SU-DHL-6 (cell line): ENCODE data around the gene PAX5.

Experiments used
- H2AFZ ChIP-seq: fragments of 200-600 bp; sonication (generic); 2 replicates; pipeline ENCODE4 v1.6.1; 2014; ENCODE audit warnings: low read depth, mild to moderate bottlenecking, moderate library complexity, mixed read lengths, antibody characterized with exemption, low read length; ENCODE audit not compliant: severe bottlenecking
- H3F3A ChIP-seq: fragments of 200-600 bp; shearing (Covaris generic); 2 replicates; pipeline ENCODE4 v1.6.0; 2016; ENCODE audit warnings: antibody characterized with exemption, mild to moderate bottlenecking; ENCODE audit not compliant: insufficient read depth
- H3K27ac ChIP-seq: fragments of 200-600 bp; sonication (generic); 2 replicates; pipeline ENCODE4 v1.5.1; 2016; ENCODE audit warnings: low read depth, mild to moderate bottlenecking, low read length, moderate library complexity, mixed read lengths
- H3K27me3 ChIP-seq: fragments of 200-600 bp; sonication (generic), shearing (Covaris generic); 2 replicates; pipeline ENCODE4 v1.6.0; 2014; ENCODE audit warnings: mild to moderate bottlenecking, low read length
- H3K36me3 ChIP-seq: fragments of 200-600 bp; sonication (generic); 2 replicates; pipeline ENCODE4 v1.6.1; 2014; ENCODE audit warnings: mild to moderate bottlenecking, low read length, mixed read lengths
- H3K4me2 ChIP-seq: fragments of 300-600, 200-600 bp; shearing (Covaris generic), sonication (generic); 2 replicates; pipeline ENCODE4 v1.6.0; 2014; ENCODE audit warnings: low read length, low read depth, mild to moderate bottlenecking; ENCODE audit not compliant: poor library complexity, severe bottlenecking
- H3K4me3 ChIP-seq: fragments of 200-600 bp; sonication (generic); 2 replicates; pipeline ENCODE4 v1.5.1; 2014; ENCODE audit warnings: antibody characterized with exemption, low read length, mild to moderate bottlenecking, mixed read lengths; ENCODE audit not compliant: insufficient read depth, poor library complexity, severe bottlenecking
- H3K79me2 ChIP-seq: fragments of 200-600 bp; sonication (generic); 2 replicates; pipeline ENCODE4 v1.6.1; 2014; ENCODE audit warnings: mild to moderate bottlenecking, low read length, moderate library complexity; ENCODE audit not compliant: insufficient read depth
- H3K9ac ChIP-seq: fragments of 200-600 bp; sonication (generic); 2 replicates; pipeline ENCODE4 v1.7.0; 2014; ENCODE audit warnings: mild to moderate bottlenecking, low read length
- H3K9me2 ChIP-seq: fragments of 200-600 bp; sonication (generic); replicated peaks from 2 replicates; pipeline ENCODE4 v1.6.1; 2014; ENCODE audit warnings: low read length; ENCODE audit not compliant: insufficient read depth
- H3K9me3 ChIP-seq: fragments of 200-600 bp; sonication (generic); 2 replicates; pipeline ENCODE4 v1.6.1; 2014; ENCODE audit warnings: low read length, mixed read lengths; ENCODE audit not compliant: insufficient read depth
- H4K20me1 ChIP-seq: fragments of 200-600 bp; sonication (generic); 2 replicates; pipeline ENCODE4 v1.6.1; 2014; ENCODE audit warnings: low read depth, mild to moderate bottlenecking, antibody characterized with exemption, low read length, moderate library complexity, mixed read lengths
- EZH2phosphoT487 ChIP-seq: fragments of 200-600 bp; sonication (generic), shearing (Covaris generic); conservative IDR thresholded peaks from 2 replicates; pipeline ENCODE4 v1.6.1; 2018; ENCODE audit warnings: mild to moderate bottlenecking, antibody characterized with exemption, low read length, moderate library complexity, mixed read lengths
- TF ChIP-seq, protein P1 (sequence below): fragments of 200-600 bp; sonication (generic); IDR thresholded peaks from one replicate; pipeline ENCODE4 v1.5.1; 2017; ENCODE audit warnings: antibody characterized with exemption, mild to moderate bottlenecking, low read length, moderate library complexity; ENCODE audit not compliant: insufficient read depth, poor library complexity, severe bottlenecking

Gene PAX5

DNA sequence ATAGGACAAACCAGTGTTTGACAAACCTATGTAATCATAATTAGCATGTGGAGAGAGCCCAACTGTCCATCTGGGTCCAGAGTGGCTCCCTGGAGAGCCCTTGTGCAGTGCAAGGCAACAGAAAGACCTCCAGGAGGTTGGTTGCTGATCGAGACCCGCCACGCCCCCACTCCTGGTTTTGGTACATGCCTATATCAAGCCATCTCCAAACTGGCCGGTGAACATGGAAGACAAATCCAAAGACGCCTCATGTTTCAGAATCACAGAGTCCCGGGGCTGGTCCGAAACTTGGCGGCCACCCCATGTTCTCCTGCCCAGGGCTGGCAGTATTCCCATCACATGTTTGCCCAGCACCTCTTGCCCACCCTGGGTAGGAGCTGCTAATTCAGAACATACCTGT lies 140.2 kb downstream of the PAX5 start:
- Histone ChIP-seq H3F3A (no peaks in the 10 kb centered on the region), H3K9ac (no peak overlapping the region), H4K20me1 (no peaks in the 10 kb centered on the region), H2AFZ (no peak overlapping the region), H3K4me2 (no peak overlapping the region), H3K27me3 (no peaks in the 10 kb centered on the region), H3K9me2 (no peaks in the 10 kb centered on the region), H3K79me2 (0 out of 2 replicates have a peak, but pooled peaks cover 3% of the 10 kb centered on the region), H3K36me3 (no peaks in the 10 kb centered on the region), H3K27ac (no peak overlapping the region), H3K9me3 (no peaks in the 10 kb centered on the region), H3K4me3 (no peak overlapping the region)
- TF ChIP-seq EZH2phosphoT487, result no peak
- TF ChIP-seq, protein P1, sequence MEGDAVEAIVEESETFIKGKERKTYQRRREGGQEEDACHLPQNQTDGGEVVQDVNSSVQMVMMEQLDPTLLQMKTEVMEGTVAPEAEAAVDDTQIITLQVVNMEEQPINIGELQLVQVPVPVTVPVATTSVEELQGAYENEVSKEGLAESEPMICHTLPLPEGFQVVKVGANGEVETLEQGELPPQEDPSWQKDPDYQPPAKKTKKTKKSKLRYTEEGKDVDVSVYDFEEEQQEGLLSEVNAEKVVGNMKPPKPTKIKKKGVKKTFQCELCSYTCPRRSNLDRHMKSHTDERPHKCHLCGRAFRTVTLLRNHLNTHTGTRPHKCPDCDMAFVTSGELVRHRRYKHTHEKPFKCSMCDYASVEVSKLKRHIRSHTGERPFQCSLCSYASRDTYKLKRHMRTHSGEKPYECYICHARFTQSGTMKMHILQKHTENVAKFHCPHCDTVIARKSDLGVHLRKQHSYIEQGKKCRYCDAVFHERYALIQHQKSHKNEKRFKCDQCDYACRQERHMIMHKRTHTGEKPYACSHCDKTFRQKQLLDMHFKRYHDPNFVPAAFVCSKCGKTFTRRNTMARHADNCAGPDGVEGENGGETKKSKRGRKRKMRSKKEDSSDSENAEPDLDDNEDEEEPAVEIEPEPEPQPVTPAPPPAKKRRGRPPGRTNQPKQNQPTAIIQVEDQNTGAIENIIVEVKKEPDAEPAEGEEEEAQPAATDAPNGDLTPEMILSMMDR, result no peak

DNA sequence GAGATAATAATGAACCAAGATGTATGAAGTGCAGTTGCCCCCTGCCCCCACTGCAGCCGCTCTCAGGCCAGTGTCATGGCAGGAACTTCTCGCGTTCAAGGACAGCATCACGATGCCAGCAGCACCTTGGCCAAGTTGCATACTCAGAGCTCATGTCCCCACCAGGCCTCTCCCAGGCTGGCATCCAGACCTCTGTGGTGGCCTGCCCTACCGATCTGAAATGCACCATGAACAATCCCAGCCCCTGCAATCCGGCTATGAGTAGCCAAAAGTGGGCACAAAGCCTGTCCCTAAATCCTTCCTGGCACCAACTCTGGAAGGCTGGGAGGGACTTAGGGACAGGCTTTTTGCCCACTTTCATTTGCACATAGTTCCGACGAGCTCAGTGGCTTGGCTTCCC lies 140.9 kb downstream of the PAX5 start:
- no peak overlapping the region for H3K4me2 ChIP-seq

DNA sequence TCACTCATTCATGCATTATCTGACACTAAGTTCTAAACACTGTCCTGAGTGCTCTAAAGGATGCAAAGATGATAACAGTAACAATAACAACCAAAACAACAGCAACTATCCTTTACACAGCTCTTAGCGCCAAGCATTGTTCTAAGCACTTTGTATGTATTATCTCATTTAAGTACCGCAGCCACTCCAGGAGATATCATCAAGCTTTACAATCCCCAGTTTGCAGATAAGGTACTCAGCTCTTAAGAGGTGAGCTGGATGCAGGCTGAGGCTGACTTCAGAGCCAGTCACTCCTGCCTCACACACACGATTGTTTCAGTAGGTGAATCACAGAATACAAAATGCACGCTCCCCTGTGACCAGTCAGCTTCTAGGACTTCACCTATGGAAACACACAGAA lies 141.8 kb downstream of the PAX5 start:
- Histone ChIP-seq H3K79me2 (peaks cover 6% of the 10 kb centered on the region; the same call in 1 of the 2 replicates), H3K4me3 (no peak overlapping the region), H3K27ac (no peak overlapping the region), H3K9me2 (no peaks in the 10 kb centered on the region), H3K9ac (no peak overlapping the region), H3K9me3 (no peaks in the 10 kb centered on the region), H2AFZ (no peak overlapping the region), H4K20me1 (no peaks in the 10 kb centered on the region), H3K36me3 (no peaks in the 10 kb centered on the region), H3K27me3 (no peaks in the 10 kb centered on the region), H3F3A (no peaks in the 10 kb centered on the region), H3K4me2 (no peak overlapping the region)
- TF ChIP-seq, protein P1, result no peak
- TF ChIP-seq EZH2phosphoT487, result no peak

More for the DNA sequence above, 140.9 kb downstream of the PAX5 start:
- Histone ChIP-seq H3F3A (no peaks in the 10 kb centered on the region), H3K9me2 (no peaks in the 10 kb centered on the region), H4K20me1 (no peaks in the 10 kb centered on the region), H3K79me2 (0 out of 2 replicates have a peak, but pooled peaks cover 3% of the 10 kb centered on the region), H2AFZ (no peak overlapping the region), H3K27ac (no peak overlapping the region), H3K9ac (no peak overlapping the region), H3K27me3 (no peaks in the 10 kb centered on the region), H3K36me3 (no peaks in the 10 kb centered on the region), H3K9me3 (no peaks in the 10 kb centered on the region), H3K4me3 (no peak overlapping the region)
- TF ChIP-seq, protein P1, result no peak
- TF ChIP-seq EZH2phosphoT487, result no peak
